Endothelial cell of umbilical vein (primary cell): ENCODE results near the gene MAEA. TPM values are rescaled to one million over a fixed set of nuclear protein-coding genes. Genes with fewer than 3 reads are reported as not detected.

ENCODE experiments used
- BruUV-seq: library from RNA; stranded (reverse); fragments of 400-500 nt; replicated peaks from 2 replicates; lab custom pipeline; 2021; lab: Mats Ljungman, UMichigan
- CTCF ChIA-PET: fragments of 300-600, 350-600 bp; sonication (Branson Sonifier 250); formaldehyde crosslinking; loops from one replicate; lab custom pipeline; 2021; ENCODE audit warnings: antibody characterized with exemption, inconsistent platforms; lab: Charles Lee
- POLR2A ChIA-PET: fragments of 300-600, 350-600 bp; sonication (Branson Sonifier 250); formaldehyde crosslinking; loops from one replicate; lab custom pipeline; 2021; ENCODE audit warnings: antibody characterized with exemption, inconsistent platforms; lab: Charles Lee
- DNase-seq: peaks from one replicate; pipeline ENCODE4 v3.0.0-alpha.2; 2011; ENCODE audit warnings: low read depth, low spot score
- FAIRE-seq: peaks from 2 replicates; lab custom pipeline; 2011; peaks lifted over from hg19 to GRCh38; lab: Jason Lieb, UNC
- H2AFZ ChIP-seq: 2 replicates; pipeline ENCODE4 v1.6.0; 2012; ENCODE audit warnings: low read depth, low read length, control low read depth, inconsistent platforms
- H3K27ac ChIP-seq: 2 replicates; pipeline ENCODE4 v1.5.1; 2011; ENCODE audit warnings: low read depth, mild to moderate bottlenecking, control low read depth, low read length, moderate library complexity; ENCODE audit not compliant: insufficient read depth
- H3K27me3 ChIP-seq, 2 experiments: 2 replicates each; pipeline versions ENCODE4 v1.6.0 to v1.6.1; 2011; ENCODE audit warnings: low read length in 2 of 2, mixed read lengths in 1 of 2; ENCODE audit not compliant: control insufficient read depth in 2 of 2, insufficient read depth in 2 of 2
- H3K36me3 ChIP-seq, 2 experiments: 2 replicates in 1 of 2; 3 replicates in 1 of 2; pipeline ENCODE4 v1.5.1; 2011; ENCODE audit warnings: low read length in 2 of 2, mild to moderate bottlenecking in 1 of 2, moderate library complexity in 1 of 2; ENCODE audit not compliant: control insufficient read depth in 2 of 2, insufficient read depth in 2 of 2; ENCODE audit errors: extremely low read depth in 1 of 2
- H3K4me1 ChIP-seq: 3 replicates; pipeline ENCODE4 v1.5.1; 2011; ENCODE audit warnings: mild to moderate bottlenecking, low read length; ENCODE audit not compliant: control insufficient read depth, insufficient read depth; ENCODE audit errors: extremely low read depth
- H3K4me2 ChIP-seq: 2 replicates; pipeline ENCODE4 v1.6.1; 2011; ENCODE audit warnings: low read length, control low read depth, mixed read lengths; ENCODE audit not compliant: insufficient read depth
- H3K4me3 ChIP-seq, 3 experiments: fragments of 200-600 bp in 1 of 3; sonication (generic), shearing (Covaris generic) in 1 of 3; replicated peaks in 1 of 3; 2 replicates each; pipeline ENCODE4 v1.5.1; 2011 to 2016; ENCODE audit warnings: control low read depth in 3 of 3, low read length in 3 of 3, mild to moderate bottlenecking in 2 of 3, inconsistent platforms in 1 of 3, low read depth in 1 of 3, moderate library complexity in 1 of 3; ENCODE audit not compliant: insufficient read depth in 1 of 3
- H3K79me2 ChIP-seq: 2 replicates; pipeline ENCODE4 v1.6.0; 2012; ENCODE audit warnings: low read length, inconsistent platforms; ENCODE audit not compliant: control insufficient read depth, insufficient read depth
- H3K9ac ChIP-seq: replicated peaks from 2 replicates; pipeline ENCODE3; 2011; ENCODE audit warnings: low read length, control low read depth; ENCODE audit not compliant: insufficient read depth; ENCODE audit errors: extremely low read depth
- H3K9me1 ChIP-seq: replicated peaks from 3 replicates; pipeline ENCODE4 v1.6.0; 2011; ENCODE audit warnings: mild to moderate bottlenecking, low read length; ENCODE audit not compliant: control insufficient read depth, insufficient read depth; ENCODE audit errors: extremely low read depth
- H3K9me3 ChIP-seq: replicated peaks from 2 replicates; pipeline ENCODE4 v1.5.1; 2012; ENCODE audit warnings: low read length, inconsistent platforms; ENCODE audit not compliant: control insufficient read depth, insufficient read depth
- H4K20me1 ChIP-seq: replicated peaks from 2 replicates; pipeline ENCODE3; 2011; ENCODE audit warnings: mild to moderate bottlenecking, low read length; ENCODE audit not compliant: control insufficient read depth, insufficient read depth; ENCODE audit errors: extremely low read depth
- CTCF ChIP-seq, 2 donors: IDR thresholded peaks; 1 replicate in 1 of 2; 2 replicates in 1 of 2; pipeline ENCODE4 v1.5.1; 2011; ENCODE audit warnings: low read length in 2 of 2, mild to moderate bottlenecking in 2 of 2, moderate library complexity in 2 of 2, control low read depth in 1 of 2, inconsistent platforms in 1 of 2, low read depth in 1 of 2; ENCODE audit not compliant: insufficient read depth in 1 of 2; ENCODE audit errors: extremely low read depth in 1 of 2
- EZH2 ChIP-seq: IDR thresholded peaks from 2 replicates; pipeline ENCODE4 v1.6.1; 2012; ENCODE audit warnings: borderline replicate concordance, low read depth, mild to moderate bottlenecking, moderate library complexity, low read length, inconsistent platforms; ENCODE audit not compliant: severe bottlenecking
- FOS ChIP-seq: IDR thresholded peaks from 2 replicates; pipeline ENCODE4 v1.6.1; 2011; ENCODE audit warnings: mild to moderate bottlenecking, low read length, moderate library complexity, borderline replicate concordance; ENCODE audit not compliant: insufficient read depth
- GATA2 ChIP-seq: IDR thresholded peaks from 2 replicates; pipeline ENCODE4 v1.7.0; 2011; ENCODE audit warnings: low read depth, mild to moderate bottlenecking, moderate library complexity, mixed read lengths, low read length; ENCODE audit not compliant: insufficient read length, insufficient read depth
- JUN ChIP-seq: IDR thresholded peaks from 2 replicates; pipeline ENCODE4 v1.6.1; 2011; ENCODE audit warnings: borderline replicate concordance, low read depth; ENCODE audit not compliant: insufficient read length, insufficient read depth
- MAX ChIP-seq: IDR thresholded peaks from 2 replicates; pipeline ENCODE4 v1.6.1; 2011; ENCODE audit not compliant: insufficient read depth, insufficient read length
- MYC ChIP-seq: IDR thresholded peaks from one replicate; pipeline ENCODE4 v1.6.1; 2011; ENCODE audit warnings: mild to moderate bottlenecking, low read depth, low read length
- POLR2A ChIP-seq: IDR thresholded peaks from 2 replicates; pipeline ENCODE4 v1.6.1; 2012; ENCODE audit warnings: low read depth, mild to moderate bottlenecking, control low read depth, low read length
- POLR2AphosphoS5 ChIP-seq: IDR thresholded peaks from 2 replicates; pipeline ENCODE4 v1.6.1; 2012; ENCODE audit warnings: low read depth, mild to moderate bottlenecking, control low read depth, low read length, moderate library complexity; ENCODE audit not compliant: insufficient read depth
- dilution Hi-C: fragments of 300-500 bp; cut with MboI; formaldehyde crosslinking; loops from one replicate; pipeline ENCODE4 v1.15.0; 2019; ENCODE audit warnings: low sequenced_read_pairs; ENCODE audit not compliant: extremely low pct_ligation_motif_present
- intact Hi-C: fragments of 100-400 bp; cut with micrococcal nuclease; formaldehyde crosslinking; loops from one replicate; pipeline ENCODE4 v1.10.0; 2022
- polyA plus RNA-seq, 4 experiments: library from polyadenylated mRNA; depleted of rRNA in 3 of 4; stranded (reverse) in 3 of 4; unstranded in 1 of 4; fragments of >200 nt; gene quantifications; 2 replicates each; pipeline versions ENCODE4 v1.2.1 to v1.2.3, GENCODE V29; 2011 to 2012; ENCODE audit warnings: missing spikeins in 1 of 4
- total RNA-seq: library from RNA; stranded (reverse); gene quantifications from 2 replicates; pipeline ENCODE4 v1.2.3, GENCODE V29; 2021

Gene MAEA
- total and polyA plus RNA-seq, 2 donors (not counting 3 experiments of a cell fraction or from before 2014, with no cell fraction given), result 66.0 to 108 TPM

- no peak for TF ChIP-seq CTCF (IDR thresholded peaks at IDR 0.05; ENCODE audit: extremely low read depth in 1 of 2, insufficient read depth in 1 of 2, low read depth in 1 of 2, low read length in 2 of 2)
- no peak for TF ChIP-seq FOS
- no peak for TF ChIP-seq MYC
- TF ChIP-seq GATA2, result no peak
- no peak for TF ChIP-seq JUN
- no peak for TF ChIP-seq POLR2A
- no peak for TF ChIP-seq MAX
- no peak for TF ChIP-seq POLR2AphosphoS5
- TF ChIP-seq EZH2, result no peak
- FAIRE-seq (no peak), DNase-seq (no peak)
- H3K27ac ChIP-seq, result no peak overlapping the region
- POLR2A ChIA-PET, result no interaction called here
- peaks cover 87% of the 10 kb centered on the region for H3K79me2 ChIP-seq
- BruUV-seq, result no TSS peak
- H3K36me3 ChIP-seq, result peaks cover 3 to 30% of the 10 kb centered on the region in 2 experiments
- no peaks in the 10 kb centered on the region for H3K27me3 ChIP-seq
- CTCF ChIA-PET, result no interaction called here
- H3K4me2 ChIP-seq, result no peak overlapping the region
- H3K9me1 ChIP-seq, result no peaks in the 10 kb centered on the region
- no peak overlapping the region for H2AFZ ChIP-seq
- no peak overlapping the region for H3K9ac ChIP-seq
- H4K20me1 ChIP-seq, result peaks cover 2% of the 10 kb centered on the region
- intact Hi-C loops, result no loop called here
- no peaks in the 10 kb centered on the region for H3K9me3 ChIP-seq
- H3K4me3 ChIP-seq, result no peak overlapping the region
- H3K4me1 ChIP-seq, result no peaks in the 10 kb centered on the region
- dilution Hi-C loops, result no loop called here
Observed at GRCh38 chr4:1298461-1298860, 8.8 kb downstream of the MAEA start.
